H9 (cell line): ENCODE measurements around the gene DYNC1H1. TPM values are rescaled to one million over a fixed set of nuclear protein-coding genes. Genes with fewer than 3 reads are reported as not detected.

Source experiments
- DNase-seq: peaks from one replicate; pipeline ENCODE4 v3.0.0-alpha.2; 2017
- H2AFZ ChIP-seq: one replicate; pipeline ENCODE4 v1.6.1; 2013; ENCODE audit warnings: mild to moderate bottlenecking, low read length, control low read depth, moderate library complexity
- H2AK5ac ChIP-seq: 2 replicates; pipeline ENCODE4 v1.6.1; 2013; ENCODE audit warnings: low read length, control low read depth, mixed read lengths; ENCODE audit not compliant: insufficient read length
- H2BK120ac ChIP-seq: one replicate; pipeline ENCODE4 v1.6.1; 2013; ENCODE audit warnings: low read depth, mild to moderate bottlenecking, low read length, control low read depth, inconsistent platforms; ENCODE audit not compliant: poor library complexity, severe bottlenecking
- H2BK12ac ChIP-seq: 2 replicates; pipeline ENCODE4 v1.6.1; 2013; ENCODE audit warnings: low read length, control low read depth, mixed read lengths, low read depth; ENCODE audit not compliant: insufficient read length
- H2BK15ac ChIP-seq: 2 replicates; pipeline ENCODE4 v1.6.1; 2013; ENCODE audit warnings: low read depth, low read length, control low read depth
- H2BK20ac ChIP-seq: one replicate; pipeline ENCODE4 v1.6.1; 2013; ENCODE audit warnings: low read depth, mild to moderate bottlenecking, low read length, control low read depth, inconsistent platforms; ENCODE audit not compliant: poor library complexity, severe bottlenecking
- H2BK5ac ChIP-seq: 2 replicates; pipeline ENCODE4 v1.6.1; 2013; ENCODE audit warnings: low read length, control low read depth, mixed read lengths; ENCODE audit not compliant: insufficient read length
- H3K14ac ChIP-seq: 2 replicates; pipeline ENCODE4 v1.6.1; 2013; ENCODE audit warnings: low read length, control low read depth; ENCODE audit not compliant: insufficient read depth
- H3K18ac ChIP-seq: 2 replicates; pipeline ENCODE4 v1.6.1; 2013; ENCODE audit warnings: low read depth, mild to moderate bottlenecking, mixed read lengths, low read length, control low read depth; ENCODE audit not compliant: insufficient read length
- H3K23ac ChIP-seq: 2 replicates; pipeline ENCODE4 v1.6.1; 2013; ENCODE audit warnings: low read length, control low read depth, mixed read lengths, low read depth; ENCODE audit not compliant: insufficient read length
- H3K23me2 ChIP-seq: 2 replicates; pipeline ENCODE4 v1.6.1; 2013; ENCODE audit warnings: low read depth, mild to moderate bottlenecking, mixed read lengths, low read length, control low read depth; ENCODE audit not compliant: insufficient read length, poor library complexity, severe bottlenecking
- H3K27ac ChIP-seq: 2 replicates; pipeline ENCODE4 v1.5.1; 2013; ENCODE audit warnings: low read length, control low read depth, mixed read lengths, low read depth; ENCODE audit not compliant: insufficient read length
- H3K27me3 ChIP-seq: 2 replicates; pipeline ENCODE4 v1.6.1; 2013; ENCODE audit warnings: low read length, control low read depth, inconsistent platforms; ENCODE audit not compliant: insufficient read depth
- H3K4ac ChIP-seq: 2 replicates; pipeline ENCODE4 v1.6.1; 2013; ENCODE audit warnings: low read depth, mild to moderate bottlenecking, control low read depth, inconsistent platforms, low read length, moderate library complexity
- H3K4me1 ChIP-seq: 2 replicates; pipeline ENCODE4 v1.6.1; 2013; ENCODE audit warnings: low read length, control low read depth, inconsistent platforms; ENCODE audit not compliant: insufficient read depth
- H3K4me2 ChIP-seq: 2 replicates; pipeline ENCODE4 v1.6.1; 2013; ENCODE audit warnings: low read length, control low read depth, mixed read lengths; ENCODE audit not compliant: insufficient read length, insufficient read depth
- H3K56ac ChIP-seq: 2 replicates; pipeline ENCODE4 v1.6.1; 2013; ENCODE audit warnings: low read depth, mild to moderate bottlenecking, mixed read lengths, low read length, control low read depth; ENCODE audit not compliant: insufficient read length
- H3K79me1 ChIP-seq: 2 replicates; pipeline ENCODE4 v1.6.1; 2013; ENCODE audit warnings: low read depth, mild to moderate bottlenecking, moderate library complexity, low read length, control low read depth, inconsistent platforms; ENCODE audit not compliant: insufficient read depth, poor library complexity, severe bottlenecking
- H3K79me2 ChIP-seq: 2 replicates; pipeline ENCODE4 v1.6.1; 2013; ENCODE audit warnings: low read length, control low read depth, inconsistent platforms; ENCODE audit not compliant: insufficient read depth
- H3K9ac ChIP-seq: 2 replicates; pipeline ENCODE4 v1.6.1; 2013; ENCODE audit warnings: low read length, control low read depth, mixed read lengths; ENCODE audit not compliant: insufficient read length; ENCODE audit errors: extremely low read depth
- H3K9me3 ChIP-seq: one replicate; pipeline ENCODE4 v1.6.1; 2013; ENCODE audit warnings: low read depth, low read length, inconsistent platforms; ENCODE audit not compliant: control insufficient read depth
- H3T11ph ChIP-seq: one replicate; pipeline ENCODE4 v1.6.1; 2013; ENCODE audit warnings: mild to moderate bottlenecking, low read length, control low read depth, inconsistent platforms
- H4K20me1 ChIP-seq: one replicate; pipeline ENCODE4 v1.6.1; 2013; ENCODE audit not compliant: control insufficient read depth, insufficient read length, insufficient read depth
- H4K5ac ChIP-seq: 2 replicates; pipeline ENCODE4 v1.6.1; 2013; ENCODE audit warnings: low read depth, mild to moderate bottlenecking, mixed read lengths, low read length, control low read depth; ENCODE audit not compliant: insufficient read length
- H4K8ac ChIP-seq: replicated peaks from 2 replicates; pipeline ENCODE4 v1.6.1; 2013; ENCODE audit warnings: low read length, control low read depth, mixed read lengths, low read depth; ENCODE audit not compliant: insufficient read length
- H4K91ac ChIP-seq: 2 replicates; pipeline ENCODE4 v1.6.1; 2013; ENCODE audit warnings: low read depth, mild to moderate bottlenecking, moderate library complexity, mixed read lengths, low read length, control low read depth; ENCODE audit not compliant: insufficient read length
- H3K27ac Mint-ChIP-seq, 3 experiments: 2 replicates in 2 of 3; 3 replicates in 1 of 3; pipeline ENCODE4 v1.8.0; 2020 to 2021; ENCODE audit warnings: mixed read lengths in 3 of 3, mild to moderate bottlenecking in 1 of 3, moderate library complexity in 1 of 3
- H3K27me3 Mint-ChIP-seq: 2 replicates; pipeline ENCODE4 v1.8.0; 2021; ENCODE audit warnings: low read depth, mild to moderate bottlenecking, moderate library complexity, mixed read lengths
- H3K36me3 Mint-ChIP-seq, 3 experiments: 2 replicates in 2 of 3; 3 replicates in 1 of 3; pipeline ENCODE4 v1.8.0; 2020 to 2021; ENCODE audit warnings: low read depth in 3 of 3, mixed read lengths in 3 of 3; ENCODE audit not compliant: insufficient read depth in 1 of 3
- H3K4me1 Mint-ChIP-seq, 2 experiments: 2 replicates each; pipeline ENCODE4 v1.8.0; 2020; ENCODE audit warnings: mixed read lengths in 2 of 2
- H3K4me3 Mint-ChIP-seq, 2 experiments: 2 replicates in 1 of 2; 3 replicates in 1 of 2; pipeline ENCODE4 v1.8.0; 2020 to 2021; ENCODE audit warnings: mild to moderate bottlenecking in 2 of 2, mixed read lengths in 2 of 2, moderate library complexity in 1 of 2
- H3K9me3 Mint-ChIP-seq, 2 experiments: 2 replicates in 1 of 2; 3 replicates in 1 of 2; pipeline ENCODE4 v1.8.0; 2020; ENCODE audit warnings: mild to moderate bottlenecking in 2 of 2, mixed read lengths in 2 of 2, moderate library complexity in 1 of 2
- CTCF ChIP-seq: fragments of 200-600 bp; sonication (generic); conservative IDR thresholded peaks from 3 replicates; pipeline ENCODE4 v1.8.0; 2021; ENCODE audit warnings: antibody characterized with exemption, mild to moderate bottlenecking
- WGBS: extraction: QIAGEN DNeasy Blood & Tissue Kit; methylation state at CpG from one replicate; pipeline ENCODE4 v1.1.7; 2013; ENCODE audit warnings: missing lambda C conversion rate, low lambda C conversion rate, mixed read lengths; ENCODE audit not compliant: insufficient read length; ENCODE audit errors: extremely low coverage; 5-methylcytosine and 5-hydroxymethylcytosine counted together
- total RNA-seq: library from RNA; stranded (reverse); gene quantifications from 2 replicates; pipeline ENCODE4 v1.2.1, GENCODE V29; 2021

The DYNC1H1 gene
- total RNA-seq, 1 experiment from 2014 or later: 359 TPM

- peaks cover 71 to 90% (median 87%) of the 10 kb centered on the region in 3 experiments; a peak in 6 of 7 replicates for H3K36me3 Mint-ChIP-seq
- Histone ChIP-seq H3K4ac (no peak overlapping the region), H4K8ac (no peak overlapping the region), H3K23ac (no peak overlapping the region), H3K56ac (no peak overlapping the region), H3K23me2 (no peaks in the 10 kb centered on the region), H2BK15ac (no peak overlapping the region), H2BK20ac (no peak overlapping the region), H3K27me3 (no peaks in the 10 kb centered on the region), H4K20me1 (no peaks in the 10 kb centered on the region), H3K18ac (no peak overlapping the region), H3K27ac (no peak overlapping the region), H4K91ac (no peak overlapping the region), H2BK5ac (no peak overlapping the region), H3K4me2 (no peak overlapping the region), H3K9me3 (no peaks in the 10 kb centered on the region), H2BK120ac (no peak overlapping the region), H2BK12ac (no peak overlapping the region), H4K5ac (no peak overlapping the region), H3T11ph (no peak overlapping the region), H3K14ac (no peak overlapping the region), H3K9ac (no peak overlapping the region), H3K79me2 (no peaks in the 10 kb centered on the region), H2AK5ac (no peak overlapping the region), H3K79me1 (no peaks in the 10 kb centered on the region), H2AFZ (no peak overlapping the region), H3K4me1 (no peaks in the 10 kb centered on the region)
- no peak overlapping the region for H3K4me3 Mint-ChIP-seq
- peak overlapping the region in 1 of 3 experiments; percentile 24; a peak in 4 of 7 replicates for H3K27ac Mint-ChIP-seq
- H3K27me3 Mint-ChIP-seq: no peaks in the 10 kb centered on the region
- no peaks in the 10 kb centered on the region for H3K4me1 Mint-ChIP-seq
- TF ChIP-seq CTCF: no peak
- WGBS: no CpG with 5 or more reads among the region's 7 CpGs
- DNase-seq: no peak
- H3K9me3 Mint-ChIP-seq: no peaks in the 10 kb centered on the region
These were observed 28.3 kb downstream of the DYNC1H1 start for GRCh38 chr14:101992708-101993107.
